Osteocyte (in vitro differentiated cells): ENCODE results near the gene SUCLG2. TPM values are rescaled to one million over a fixed set of nuclear protein-coding genes. Genes with fewer than 3 reads are reported as not detected.
A peak's percentile ranks its signal among the peaks of the same experiment; 100 is the strongest.

Experiments used
- DNase-seq: peaks from one replicate; pipeline ENCODE4 v3.0.0; 2021; ENCODE audit warnings: mixed read lengths; ENCODE audit not compliant: unreplicated experiment; ENCODE audit errors: extremely low spot score
- H3K27ac Mint-ChIP-seq: one replicate; pipeline ENCODE4 v1.8.0; 2021; ENCODE audit warnings: mild to moderate bottlenecking, mixed read lengths; ENCODE audit not compliant: unreplicated experiment
- H3K27me3 Mint-ChIP-seq: one replicate; pipeline ENCODE4 v1.8.0; 2021; ENCODE audit warnings: mixed read lengths; ENCODE audit not compliant: unreplicated experiment
- H3K36me3 Mint-ChIP-seq: one replicate; pipeline ENCODE4 v1.8.0; 2021; ENCODE audit warnings: mixed read lengths; ENCODE audit not compliant: unreplicated experiment
- H3K4me1 Mint-ChIP-seq: one replicate; pipeline ENCODE4 v1.8.0; 2021; ENCODE audit warnings: mixed read lengths; ENCODE audit not compliant: unreplicated experiment
- H3K4me3 Mint-ChIP-seq: one replicate; pipeline ENCODE4 v1.8.0; 2021; ENCODE audit warnings: mild to moderate bottlenecking, moderate library complexity, mixed read lengths; ENCODE audit not compliant: unreplicated experiment
- H3K9me3 Mint-ChIP-seq: one replicate; pipeline ENCODE4 v1.8.0; 2021; ENCODE audit warnings: mixed read lengths; ENCODE audit not compliant: unreplicated experiment
- total RNA-seq: library from RNA; stranded (reverse); gene quantifications from 2 replicates; pipeline ENCODE4 v1.2.1, GENCODE V29; 2021
- TF ChIP-seq, protein P1 (sequence below): fragments of 200-600 bp; sonication (generic); IDR thresholded peaks from 2 replicates; pipeline ENCODE4 v1.5.0; 2021; ENCODE audit warnings: antibody characterized with exemption, mild to moderate bottlenecking, moderate library complexity

Gene SUCLG2
- total RNA-seq, 1 donor from 2014 or later = 32.1 TPM

DNA sequence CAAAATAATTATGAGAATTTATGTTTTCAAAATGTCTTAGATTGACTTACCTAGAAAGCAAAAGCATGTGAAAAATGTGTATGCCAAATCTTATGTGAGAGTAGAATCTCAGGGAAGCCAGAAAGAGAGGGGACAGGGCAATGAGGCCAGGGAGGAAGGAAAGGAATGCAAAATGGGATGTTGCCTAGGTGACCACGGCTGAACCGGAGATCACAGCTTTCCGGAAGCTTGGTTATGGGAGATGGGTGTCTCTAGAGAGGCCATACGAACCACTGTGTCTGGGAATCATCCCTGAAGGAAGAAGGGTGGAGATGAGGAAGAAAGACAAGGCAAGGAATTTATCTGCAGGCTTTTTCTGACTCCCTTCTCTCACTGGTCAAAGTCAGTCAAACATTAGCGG is 76.0 kb downstream of the SUCLG2 start:
- H3K9me3 Mint-ChIP-seq = no peaks in the 10 kb centered on the region
- H3K27me3 Mint-ChIP-seq = no peaks in the 10 kb centered on the region
- H3K4me3 Mint-ChIP-seq = no peak overlapping the region
- TF ChIP-seq, protein P1, sequence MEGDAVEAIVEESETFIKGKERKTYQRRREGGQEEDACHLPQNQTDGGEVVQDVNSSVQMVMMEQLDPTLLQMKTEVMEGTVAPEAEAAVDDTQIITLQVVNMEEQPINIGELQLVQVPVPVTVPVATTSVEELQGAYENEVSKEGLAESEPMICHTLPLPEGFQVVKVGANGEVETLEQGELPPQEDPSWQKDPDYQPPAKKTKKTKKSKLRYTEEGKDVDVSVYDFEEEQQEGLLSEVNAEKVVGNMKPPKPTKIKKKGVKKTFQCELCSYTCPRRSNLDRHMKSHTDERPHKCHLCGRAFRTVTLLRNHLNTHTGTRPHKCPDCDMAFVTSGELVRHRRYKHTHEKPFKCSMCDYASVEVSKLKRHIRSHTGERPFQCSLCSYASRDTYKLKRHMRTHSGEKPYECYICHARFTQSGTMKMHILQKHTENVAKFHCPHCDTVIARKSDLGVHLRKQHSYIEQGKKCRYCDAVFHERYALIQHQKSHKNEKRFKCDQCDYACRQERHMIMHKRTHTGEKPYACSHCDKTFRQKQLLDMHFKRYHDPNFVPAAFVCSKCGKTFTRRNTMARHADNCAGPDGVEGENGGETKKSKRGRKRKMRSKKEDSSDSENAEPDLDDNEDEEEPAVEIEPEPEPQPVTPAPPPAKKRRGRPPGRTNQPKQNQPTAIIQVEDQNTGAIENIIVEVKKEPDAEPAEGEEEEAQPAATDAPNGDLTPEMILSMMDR = no peak
- peaks cover 2% of the 10 kb centered on the region for H3K36me3 Mint-ChIP-seq
- peak overlapping the region; percentile 36 for H3K27ac Mint-ChIP-seq
- peaks cover 7% of the 10 kb centered on the region for H3K4me1 Mint-ChIP-seq
- no peak for DNase-seq

DNA sequence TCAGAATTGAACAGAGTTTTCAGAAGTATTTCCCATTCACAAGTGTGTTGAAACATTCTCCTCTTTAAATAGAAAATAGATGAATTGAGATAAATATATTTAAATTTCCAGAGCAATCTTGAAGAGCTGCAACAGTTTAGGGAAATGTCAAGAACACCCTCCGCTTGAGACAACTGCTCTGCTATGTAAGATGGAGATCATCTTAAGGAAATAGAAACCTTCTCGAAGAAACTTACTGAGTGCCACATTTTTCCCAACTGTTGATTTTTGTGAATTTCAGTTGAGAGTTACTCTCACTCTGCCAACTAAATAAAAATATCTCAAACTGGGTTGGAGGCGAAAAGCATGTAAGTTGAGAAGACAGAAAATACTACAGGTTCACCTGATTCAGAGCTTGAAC is 78.0 kb downstream of the SUCLG2 start:
- peaks cover 7% of the 10 kb centered on the region for H3K4me1 Mint-ChIP-seq
- peaks cover 6% of the 10 kb centered on the region for H3K36me3 Mint-ChIP-seq
- TF ChIP-seq, protein P1 = no peak
- no peak overlapping the region for H3K4me3 Mint-ChIP-seq
- H3K9me3 Mint-ChIP-seq = no peaks in the 10 kb centered on the region
- H3K27me3 Mint-ChIP-seq = no peaks in the 10 kb centered on the region
- no peak for DNase-seq
- H3K27ac Mint-ChIP-seq = no peak overlapping the region

DNA sequence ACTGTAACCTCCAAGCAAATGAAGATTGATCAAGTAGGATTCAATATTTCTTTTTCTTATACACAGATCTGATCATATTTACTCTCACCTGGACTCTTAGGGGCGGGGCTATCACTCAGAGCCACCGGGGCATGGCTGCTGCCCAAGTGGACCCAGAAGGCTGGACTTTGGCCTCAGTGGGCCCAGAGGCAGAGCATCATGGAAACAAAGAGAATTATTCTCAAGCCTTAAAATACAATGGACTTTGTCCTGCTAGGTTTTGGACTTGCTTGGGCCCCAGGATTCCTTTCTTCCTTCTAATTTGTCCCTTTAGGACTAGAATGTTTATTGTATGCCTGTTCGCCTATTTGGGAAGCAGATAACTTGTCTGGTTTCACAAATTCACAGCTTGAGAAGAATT is 85.1 kb downstream of the SUCLG2 start:
- TF ChIP-seq, protein P1 = no peak
- H3K9me3 Mint-ChIP-seq = peaks cover under 1% of the 10 kb centered on the region
- no peak overlapping the region for H3K27ac Mint-ChIP-seq
- DNase-seq = no peak
- peaks cover 6% of the 10 kb centered on the region for H3K36me3 Mint-ChIP-seq
- H3K4me1 Mint-ChIP-seq = peaks cover 6% of the 10 kb centered on the region
- H3K4me3 Mint-ChIP-seq = no peak overlapping the region
- no peaks in the 10 kb centered on the region for H3K27me3 Mint-ChIP-seq

DNA sequence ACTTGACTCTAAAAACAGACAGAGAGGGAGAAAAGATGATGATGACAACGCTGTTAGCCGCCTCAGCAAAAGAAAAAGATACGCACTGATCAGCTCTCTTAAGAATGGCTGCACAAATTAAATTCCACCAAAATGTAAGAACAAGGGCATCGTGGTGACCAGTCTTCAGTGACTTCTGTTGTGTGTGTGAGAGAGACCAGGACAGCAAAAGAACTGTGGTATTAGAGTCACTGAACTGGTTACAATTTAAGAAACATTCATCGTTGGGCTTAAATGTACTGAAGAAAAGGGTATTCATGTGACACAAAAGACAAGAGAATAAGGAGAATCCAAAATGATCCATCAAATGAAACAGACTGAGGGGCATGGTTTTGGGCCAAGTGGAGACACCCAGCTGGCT is 86.5 kb downstream of the SUCLG2 start:
- no peaks in the 10 kb centered on the region for H3K27me3 Mint-ChIP-seq
- DNase-seq = no peak
- no peak overlapping the region for H3K27ac Mint-ChIP-seq
- TF ChIP-seq, protein P1 = no peak
- H3K9me3 Mint-ChIP-seq = peaks cover 3% of the 10 kb centered on the region
- peaks cover 4% of the 10 kb centered on the region for H3K36me3 Mint-ChIP-seq
- H3K4me1 Mint-ChIP-seq = peaks cover 9% of the 10 kb centered on the region
- no peak overlapping the region for H3K4me3 Mint-ChIP-seq

DNA sequence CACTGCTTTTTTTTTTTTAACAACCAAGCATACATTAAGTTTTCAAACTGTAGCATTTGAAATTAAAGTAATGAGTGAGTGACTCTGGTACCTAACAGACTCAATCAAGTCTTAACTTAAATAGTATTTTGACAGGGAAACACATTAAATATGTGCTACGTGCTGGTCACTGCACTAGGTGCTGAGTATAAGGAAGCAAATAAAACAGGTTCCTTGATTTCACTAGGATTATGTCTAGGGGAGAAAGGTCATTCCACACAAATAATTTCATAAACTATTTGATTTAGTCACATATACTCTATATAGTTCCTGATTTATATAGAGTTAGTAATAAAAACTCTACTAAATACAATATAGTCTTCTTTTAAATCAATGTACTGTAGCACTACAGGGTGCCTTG is 89.4 kb downstream of the SUCLG2 start:
- Mint-ChIP-seq H3K9me3 (peaks cover 3% of the 10 kb centered on the region), H3K27me3 (no peaks in the 10 kb centered on the region), H3K36me3 (peaks cover 2% of the 10 kb centered on the region), H3K4me3 (no peak overlapping the region), H3K27ac (no peak overlapping the region), H3K4me1 (peaks cover 16% of the 10 kb centered on the region)
- no peak for DNase-seq
- TF ChIP-seq, protein P1 = no peak
